RPMI7951 (cell line): ENCODE results near the gene TBC1D4. TPM values are rescaled to one million over a fixed set of nuclear protein-coding genes. Genes with fewer than 3 reads are reported as not detected.
"Not testable (repeated sequence)": the region's sequence is repeated elsewhere in the genome, so short reads cannot be mapped to it uniquely, and the experiment has no call there.

ENCODE experiments used
- DNase-seq: peaks from one replicate; pipeline ENCODE4 v3.0.0-alpha.2; 2012; ENCODE audit warnings: low read depth
- total RNA-seq: library from RNA; depleted of rRNA; stranded (reverse); fragments of >200 nt; shearing (Covaris generic); gene quantifications from 2 replicates; pipeline ENCODE4 v1.2.3, GENCODE V29; 2014

Gene TBC1D4
- total RNA-seq, 1 experiment from 2014 or later = 16.7 TPM

GRCh38 chr13:75325711-75326110 lies 156.3 kb downstream of the TBC1D4 start:
- DNase-seq = no peak

DNA sequence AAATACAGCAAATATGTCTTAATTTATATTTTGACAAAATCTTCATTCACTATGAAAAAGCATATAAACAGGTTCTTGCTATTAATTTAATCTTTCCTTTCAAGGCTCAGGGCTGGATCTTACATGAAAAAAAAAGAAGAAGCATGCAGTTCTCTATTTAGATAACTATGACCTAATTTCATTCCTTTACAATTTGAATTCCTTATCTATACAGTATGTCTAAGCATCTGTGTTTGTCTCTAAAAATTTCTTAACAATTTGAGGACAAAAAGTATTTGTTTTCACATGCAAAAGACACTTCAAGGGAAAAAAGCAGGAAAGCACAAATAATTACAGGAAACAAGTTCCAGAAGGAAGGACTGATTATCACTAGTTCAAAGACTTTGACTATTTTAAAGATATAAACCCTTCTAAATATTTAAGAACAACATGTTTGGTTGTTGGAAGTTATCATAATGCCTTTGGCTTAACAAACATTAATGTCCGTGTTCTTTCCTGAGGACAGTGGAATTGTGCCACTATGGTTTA lies 157.5 kb downstream of the TBC1D4 start:
- no peak for DNase-seq

DNA sequence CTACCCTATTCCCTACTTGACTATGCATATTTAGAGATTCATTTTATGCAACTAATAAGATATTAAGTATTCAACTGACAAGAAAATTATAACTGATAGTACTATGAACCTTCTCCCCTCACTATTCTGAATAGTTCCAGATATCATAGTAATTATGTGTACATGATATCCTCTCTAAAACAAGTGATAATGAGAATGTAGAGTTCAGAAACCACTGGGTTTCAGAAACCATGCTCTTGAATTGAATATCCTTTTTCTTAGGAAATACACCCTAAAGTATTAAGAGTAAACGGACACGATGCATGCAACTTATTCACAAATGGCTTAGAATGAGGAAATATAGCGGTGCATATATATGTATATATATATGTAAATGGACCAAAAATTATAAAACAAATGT lies 160.9 kb downstream of the TBC1D4 start:
- DNase-seq = no peak

GRCh38 chr13:75319254-75319653 lies 162.7 kb downstream of the TBC1D4 start:
- DNase-seq = peak; percentile 52

GRCh38 chr13:75318138-75318833 lies 163.7 kb downstream of the TBC1D4 start:
- DNase-seq = no peak

DNA sequence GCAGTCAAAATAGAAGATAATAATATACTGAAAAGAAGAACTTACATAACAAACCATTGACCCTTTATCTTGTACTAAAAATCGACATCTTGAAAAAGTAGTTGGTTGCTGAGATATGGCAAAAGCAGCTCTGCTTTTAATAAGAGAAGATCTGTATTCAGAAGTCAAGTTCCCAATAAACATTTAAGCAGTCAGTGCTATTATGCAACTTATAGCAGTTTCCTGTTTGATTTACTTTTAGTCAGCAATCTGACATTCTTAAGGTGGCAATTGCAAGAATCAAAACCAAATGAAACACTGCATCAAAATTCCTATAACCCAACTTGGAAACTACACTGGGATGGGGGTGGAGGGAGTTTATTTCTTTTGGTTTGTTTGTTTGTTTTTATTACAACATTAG lies 165.5 kb downstream of the TBC1D4 start:
- DNase-seq = no peak

DNA sequence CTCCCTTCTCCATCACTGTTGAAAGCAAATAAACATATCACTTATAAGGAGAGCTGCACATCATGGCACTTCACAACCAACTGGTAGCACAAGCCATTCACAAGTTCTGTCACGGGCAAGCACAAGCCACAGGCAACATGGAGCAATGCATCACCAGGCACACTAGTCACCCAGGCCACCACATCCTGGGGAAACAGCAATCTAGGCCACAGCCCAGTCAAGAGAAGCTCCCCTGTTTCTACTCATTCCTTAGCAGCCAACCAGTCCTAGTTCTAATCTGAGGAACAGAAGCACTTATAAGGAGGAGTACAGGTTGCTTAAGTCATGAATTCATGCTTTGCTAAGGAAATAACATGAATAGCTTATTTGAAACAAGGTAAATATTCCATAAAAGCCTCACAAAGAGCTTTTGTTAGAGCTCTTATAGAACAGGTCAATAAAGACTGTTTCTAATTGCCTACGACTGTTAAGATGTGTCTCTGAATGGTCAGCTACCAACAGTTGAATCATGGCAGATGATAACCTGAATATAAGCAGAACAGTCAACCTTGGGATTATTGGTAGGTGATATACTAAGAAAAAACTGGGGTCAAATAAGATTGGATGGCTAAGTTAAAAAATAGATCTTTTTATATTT lies 169.0 kb downstream of the TBC1D4 start:
- DNase-seq = no peak

DNA sequence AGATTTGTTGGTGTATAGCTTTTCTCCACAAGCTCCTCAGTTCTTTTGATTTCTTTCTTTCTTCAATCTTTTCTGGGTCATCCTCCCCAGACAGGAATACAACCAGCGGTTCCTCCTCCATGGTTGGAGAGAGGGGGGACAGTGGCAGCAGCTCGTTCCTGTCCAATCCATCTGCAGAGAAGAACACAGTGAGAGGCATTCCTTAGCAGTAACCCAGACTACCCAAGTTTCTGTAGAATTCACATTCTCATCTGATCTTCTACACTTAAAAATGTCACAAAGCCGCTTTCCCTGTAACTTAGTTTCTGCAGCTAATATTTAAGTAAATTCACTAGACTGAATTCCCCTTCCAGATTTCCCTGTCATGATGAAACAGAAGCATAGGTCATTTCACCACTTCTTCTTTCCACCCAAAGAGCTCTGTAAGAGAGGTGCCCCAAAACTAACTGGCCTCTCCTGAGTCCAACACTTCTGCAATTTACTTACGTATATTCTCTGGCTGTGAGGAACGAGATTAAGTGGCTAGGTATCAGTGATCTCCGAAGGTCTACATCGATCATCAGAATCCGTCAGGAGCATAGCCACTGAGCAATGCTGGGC lies 171.9 kb downstream of the TBC1D4 start:
- DNase-seq = no peak

DNA sequence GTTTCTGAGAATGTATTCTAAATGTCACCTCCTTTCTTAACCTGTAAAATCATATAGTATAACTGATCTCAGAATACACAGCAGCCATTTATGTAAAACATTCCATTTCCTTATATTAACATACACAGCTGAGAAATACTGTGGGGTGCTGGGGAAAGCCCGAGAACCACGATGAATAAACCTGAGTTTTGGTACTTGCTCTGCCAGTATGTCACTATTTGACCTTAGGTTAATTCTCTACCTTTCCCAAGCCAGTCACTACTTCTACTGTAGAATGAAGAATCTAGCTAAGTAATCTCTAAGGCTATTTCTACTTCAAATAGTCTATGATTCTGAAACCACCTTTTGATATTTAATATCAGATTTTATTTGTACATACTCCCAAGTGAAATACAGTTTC lies 173.7 kb downstream of the TBC1D4 start:
- no peak for DNase-seq

- DNase-seq = no peak
These were observed 174.5 kb downstream of the TBC1D4 start for GRCh38 chr13:75307370-75307949.

DNA sequence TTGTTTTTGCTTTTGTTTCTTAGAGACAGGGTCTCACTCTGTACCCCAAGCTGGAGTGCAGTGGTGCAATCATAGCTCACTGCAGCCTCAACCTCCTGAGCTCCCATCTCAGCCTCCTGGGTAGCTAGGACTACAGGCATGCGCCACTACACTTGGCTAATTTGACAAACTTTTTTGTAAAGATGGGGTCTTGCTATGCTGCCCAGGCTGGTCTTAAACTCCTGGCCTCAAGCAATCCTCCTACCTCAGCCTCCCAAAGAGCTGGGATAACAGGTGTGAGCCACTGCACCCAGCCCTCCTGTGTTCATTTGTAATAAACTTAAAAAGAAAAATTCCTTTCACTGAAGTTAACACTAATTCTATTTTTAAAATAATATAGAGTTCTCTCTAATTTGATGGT lies 175.0 kb downstream of the TBC1D4 start:
- DNase-seq = not testable (repeated sequence)

DNA sequence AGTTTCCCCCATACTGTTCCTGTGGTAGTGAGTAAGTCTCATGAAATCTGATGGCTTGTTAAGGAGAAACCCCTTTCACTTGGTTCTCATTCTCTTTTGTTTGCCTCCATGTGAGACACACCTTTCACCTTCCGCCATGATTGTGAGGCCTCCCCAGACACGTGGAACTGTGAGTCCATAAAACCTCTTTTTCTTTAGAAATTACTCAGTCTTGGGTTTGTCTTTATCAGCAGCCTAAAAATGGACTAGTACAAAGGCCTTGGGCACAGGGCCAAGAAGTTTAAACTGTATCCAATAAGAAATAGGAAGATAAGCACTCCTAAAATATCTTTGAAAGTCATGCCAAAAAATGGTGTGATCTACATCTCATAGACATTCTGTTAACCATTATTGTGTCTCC lies 176.9 kb downstream of the TBC1D4 start:
- no peak for DNase-seq

DNA sequence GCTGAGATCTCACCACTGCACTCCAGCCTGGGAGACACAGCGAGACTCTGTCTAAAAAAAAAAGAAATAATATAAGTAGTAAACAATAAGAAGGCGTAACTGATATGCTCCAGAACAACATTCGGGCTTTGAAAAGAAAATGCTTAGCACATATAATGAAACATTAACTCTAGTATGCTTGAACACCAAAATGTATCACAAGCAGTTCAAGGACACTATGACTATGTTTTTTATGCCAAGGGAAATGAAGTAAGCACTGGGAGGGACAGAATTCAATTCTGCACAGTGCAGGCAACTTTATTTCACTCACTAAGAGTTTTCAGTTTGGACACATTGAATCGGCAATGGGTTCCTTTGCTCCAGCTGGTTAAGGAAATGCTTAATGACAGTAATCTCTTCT lies 178.7 kb downstream of the TBC1D4 start:
- DNase-seq = no peak

GRCh38 chr13:75302071-75302698 lies 179.8 kb downstream of the TBC1D4 start:
- DNase-seq = no peak

DNA sequence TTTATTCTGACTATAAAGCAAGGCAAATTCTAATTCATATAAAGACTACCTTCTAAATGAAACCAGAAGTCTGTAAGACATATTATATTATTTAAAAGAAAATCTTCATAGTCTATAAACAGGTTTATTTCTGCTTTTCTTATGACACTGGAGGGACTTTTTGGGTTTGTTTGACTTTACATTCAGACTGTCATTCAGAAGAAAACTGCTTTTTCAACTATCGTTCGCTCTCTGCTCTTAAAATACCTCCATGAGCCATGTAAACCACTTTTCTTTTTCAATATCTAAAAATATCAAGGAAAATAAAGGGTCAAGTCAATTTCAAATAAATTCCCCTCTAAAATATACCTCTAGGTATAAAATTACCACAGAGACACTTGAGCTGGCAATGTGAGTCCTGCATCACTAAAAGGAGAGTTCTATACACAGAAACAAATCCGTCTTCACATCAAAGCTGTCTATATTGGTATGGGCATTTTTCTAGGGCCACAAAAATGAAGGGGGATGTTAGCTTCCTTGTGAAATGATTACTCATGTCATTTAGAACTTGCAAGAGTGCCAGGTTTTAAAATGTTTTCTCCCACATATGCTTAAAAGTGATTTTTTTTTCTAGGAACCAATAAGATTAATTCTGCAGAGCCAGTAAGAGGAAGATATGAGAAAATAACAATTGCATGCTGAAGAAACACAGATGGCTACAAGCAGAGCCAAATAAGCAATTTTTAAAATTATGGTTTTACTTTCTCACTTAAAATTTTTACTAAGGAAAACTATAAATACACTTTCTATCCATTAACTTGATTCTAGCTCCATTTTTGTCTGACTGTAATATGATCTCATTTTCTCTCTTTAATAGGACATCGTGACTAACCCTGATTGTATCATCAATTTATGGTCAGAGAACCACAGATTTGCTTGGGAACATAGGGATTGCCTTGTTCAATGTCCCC lies 181.8 kb downstream of the TBC1D4 start:
- DNase-seq = peak; percentile 51

GRCh38 chr13:75299246-75299645 lies 182.7 kb downstream of the TBC1D4 start:
- no peak for DNase-seq

- DNase-seq = no peak
These were observed 185.3 kb downstream of the TBC1D4 start for GRCh38 chr13:75296641-75297040.

GRCh38 chr13:75295201-75295600 lies 186.8 kb downstream of the TBC1D4 start:
- DNase-seq = no peak

DNA sequence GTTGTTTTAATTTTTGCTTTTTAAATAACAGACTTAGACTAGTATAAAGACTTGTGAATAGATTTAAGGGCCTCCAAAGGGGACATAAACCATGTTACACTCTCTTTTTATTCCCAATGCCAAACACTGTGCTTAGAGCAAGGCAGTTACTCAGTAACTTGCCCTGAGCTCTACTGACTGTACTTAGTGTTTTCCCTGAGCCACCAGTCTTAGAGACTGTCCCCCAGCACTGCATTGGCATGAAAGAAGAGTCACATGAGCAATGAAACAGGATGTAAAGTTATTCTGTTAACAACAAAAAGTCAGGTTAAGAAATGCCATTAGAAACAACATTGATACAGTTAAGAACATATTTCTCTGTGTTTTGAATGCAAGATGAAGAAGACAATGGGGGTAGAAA lies 187.9 kb downstream of the TBC1D4 start:
- no peak for DNase-seq

- DNase-seq = no peak
These were observed 196.7 kb downstream of the TBC1D4 start for GRCh38 chr13:75285310-75285709.

DNA sequence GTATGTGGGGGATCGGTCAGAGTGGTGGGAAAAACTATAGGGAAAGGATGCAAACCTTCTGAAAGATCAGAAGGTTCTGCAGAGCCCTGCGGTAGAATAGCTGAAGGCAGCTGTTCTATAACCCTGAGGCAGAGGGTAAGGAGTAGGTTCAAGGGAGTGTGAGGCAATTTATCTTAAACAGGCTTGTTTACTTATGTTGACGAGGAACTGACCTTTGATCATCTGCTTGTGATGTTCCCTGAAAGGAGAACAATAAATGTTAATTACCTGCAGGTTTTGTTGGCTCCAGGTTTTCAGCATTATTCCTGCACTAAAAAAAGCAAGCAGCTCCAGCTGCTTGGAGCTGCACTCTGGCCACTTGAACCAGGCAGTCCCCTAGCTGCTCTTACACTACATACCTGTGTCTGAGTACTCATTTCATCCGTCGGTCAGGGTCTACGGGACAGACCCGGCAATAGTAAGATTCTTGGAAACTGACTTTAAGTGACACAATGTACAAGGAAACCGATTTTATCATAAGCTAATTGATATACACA lies 202.1 kb downstream of the TBC1D4 start:
- DNase-seq = no peak
